GM12878 (cell line): ENCODE results near the gene GPC6. TPM values are rescaled to one million over a fixed set of nuclear protein-coding genes. Genes with fewer than 3 reads are reported as not detected.

ENCODE experiments used
- ATAC-seq: fragments of 200-7000 bp; cut with Tn5 transposase; 3 replicates; pipeline ENCODE4 v1.9.1; 2020; ENCODE audit warnings: mild to moderate bottlenecking, moderate library complexity
- BruUV-seq: library from RNA; stranded (reverse); fragments of 400-500 nt; replicated peaks from 2 replicates; lab custom pipeline; 2021; lab: Mats Ljungman, UMichigan
- CTCF ChIA-PET: fragments of 300-600 bp; sonication (Branson Sonifier 250); formaldehyde crosslinking; extraction: SDS; loops from one replicate; lab custom pipeline; 2021; ENCODE audit warnings: inconsistent platforms; lab: Yijun Ruan, JAX
- POLR2A ChIA-PET: fragments of 350-600 bp; formaldehyde crosslinking; extraction: SDS; loops from one replicate; lab custom pipeline; 2021; ENCODE audit warnings: inconsistent platforms; lab: Charles Lee
- RAD21 ChIA-PET: fragments of 300-600 bp; sonication (Branson Sonifier 250); formaldehyde crosslinking; loops from one replicate; lab custom pipeline; 2023; ENCODE audit warnings: antibody characterized with exemption; ENCODE audit not compliant: unreplicated experiment; lab: Charles Lee
- SMC1A ChIA-PET: fragments of 300-600 bp; sonication (Branson Sonifier 250); formaldehyde crosslinking; loops from one replicate; lab custom pipeline; 2023; ENCODE audit not compliant: unreplicated experiment, uncharacterized antibody; lab: Charles Lee
- DNase-seq: peaks from one replicate; pipeline ENCODE4 v3.0.0-alpha.2; 2011; ENCODE audit warnings: low read depth, low spot score
- FAIRE-seq: peaks from 3 replicates; lab custom pipeline; 2011; peaks lifted over from hg19 to GRCh38; lab: Jason Lieb, UNC
- H2AFZ ChIP-seq: 2 replicates; pipeline ENCODE4 v1.6.0; 2011; ENCODE audit warnings: low read depth, low read length, control low read depth; ENCODE audit not compliant: control insufficient read depth
- H3K27ac ChIP-seq: 2 replicates; pipeline ENCODE4 v1.5.1; 2011; ENCODE audit warnings: control low read depth; ENCODE audit not compliant: control insufficient read depth, insufficient read depth
- H3K27me3 ChIP-seq, 2 experiments: replicated peaks in 1 of 2; 2 replicates each; pipeline versions ENCODE4 v1.6.0 to v1.6.1; 2011; ENCODE audit warnings: low read length in 1 of 2; ENCODE audit not compliant: control insufficient read depth in 2 of 2, insufficient read depth in 2 of 2
- H3K36me3 ChIP-seq, 2 experiments: 2 replicates each; pipeline ENCODE4 v1.5.1; 2011; ENCODE audit warnings: low read length in 1 of 2; ENCODE audit not compliant: control insufficient read depth in 2 of 2, insufficient read depth in 2 of 2
- H3K4me1 ChIP-seq: 2 replicates; pipeline ENCODE4 v1.6.1; 2011; ENCODE audit warnings: mild to moderate bottlenecking, low read length, moderate library complexity, mixed read lengths; ENCODE audit not compliant: control insufficient read depth, insufficient read depth
- H3K4me2 ChIP-seq: 2 replicates; pipeline ENCODE4 v1.6.0; 2011; ENCODE audit warnings: control low read depth; ENCODE audit not compliant: control insufficient read depth, insufficient read depth
- H3K4me3 ChIP-seq: fragments of 200-600 bp; sonication (generic); 2 replicates; pipeline ENCODE4 v1.5.1; 2016
- H3K79me2 ChIP-seq: 2 replicates; pipeline ENCODE4 v1.6.0; 2011; ENCODE audit warnings: low read length; ENCODE audit not compliant: control insufficient read depth, insufficient read depth
- H3K9ac ChIP-seq: 2 replicates; pipeline ENCODE4 v1.8.0; 2011; ENCODE audit warnings: low read length, control low read depth, mixed read lengths; ENCODE audit not compliant: control insufficient read depth, insufficient read depth
- H3K9me3 ChIP-seq: replicated peaks from 3 replicates; pipeline ENCODE4 v1.5.1; 2011; ENCODE audit warnings: mild to moderate bottlenecking, low read length; ENCODE audit not compliant: control insufficient read depth, insufficient read depth
- H4K20me1 ChIP-seq: 2 replicates; pipeline ENCODE4 v1.6.0; 2011; ENCODE audit not compliant: control insufficient read depth, insufficient read depth
- BCL3 ChIP-seq: IDR thresholded peaks from 2 replicates; pipeline ENCODE4 v1.6.1; 2011; ENCODE audit warnings: borderline replicate concordance, low read depth, mild to moderate bottlenecking, moderate library complexity, low read length; ENCODE audit not compliant: insufficient read depth, poor library complexity, severe bottlenecking
- BMI1 ChIP-seq: fragments of 450-650 bp; IDR thresholded peaks from 2 replicates; pipeline ENCODE4 v1.6.1; 2016; ENCODE audit warnings: mild to moderate bottlenecking, moderate library complexity, borderline replicate concordance
- EED ChIP-seq: sonication (generic); IDR thresholded peaks from 2 replicates; pipeline ENCODE4 v1.6.1; 2016; ENCODE audit warnings: antibody characterized with exemption, low read depth
- ELK1 ChIP-seq: IDR thresholded peaks from 2 replicates; pipeline ENCODE4 v1.6.1; 2012; ENCODE audit warnings: low read depth, low read length, improper control_type of control experiment
- FOXM1 ChIP-seq: IDR thresholded peaks from 2 replicates; pipeline ENCODE4 v1.6.1; 2012; ENCODE audit warnings: low read depth, mild to moderate bottlenecking, inconsistent platforms, low read length, moderate library complexity
- KDM1A ChIP-seq: fragments of 200-600 bp; sonication (generic); IDR thresholded peaks from 2 replicates; pipeline ENCODE4 v1.6.1; 2016; ENCODE audit warnings: borderline replicate concordance
- MLLT1 ChIP-seq: fragments of 450-650 bp; IDR thresholded peaks from 2 replicates; pipeline ENCODE4 v1.6.1; 2016; ENCODE audit warnings: mild to moderate bottlenecking
- MTA2 ChIP-seq: fragments of 450-650 bp; IDR thresholded peaks from 2 replicates; pipeline ENCODE4 v1.6.1; 2016; ENCODE audit warnings: low read depth, mild to moderate bottlenecking, moderate library complexity
- MTA3 ChIP-seq: IDR thresholded peaks from 2 replicates; pipeline ENCODE4 v1.6.1; 2012; ENCODE audit warnings: low read length, inconsistent platforms, borderline replicate concordance
- MYC ChIP-seq: IDR thresholded peaks from 2 replicates; pipeline ENCODE4 v1.6.1; 2011; ENCODE audit warnings: mild to moderate bottlenecking, low read length, moderate library complexity, inconsistent platforms; ENCODE audit not compliant: insufficient read depth, insufficient replicate concordance, insufficient read length, severe bottlenecking
- POLR2AphosphoS2 ChIP-seq: IDR thresholded peaks from 2 replicates; pipeline ENCODE4 v1.6.1; 2011; ENCODE audit warnings: low read depth, mild to moderate bottlenecking, low read length, improper control_type of control experiment, moderate library complexity
- RAD21 ChIP-seq: IDR thresholded peaks from 2 replicates; pipeline ENCODE4 v1.6.1; 2011; ENCODE audit warnings: mild to moderate bottlenecking, low read depth, low read length, moderate library complexity; ENCODE audit not compliant: insufficient read depth
- SMARCA5 ChIP-seq: fragments of 450-650 bp; IDR thresholded peaks from 2 replicates; pipeline ENCODE4 v1.6.1; 2017; ENCODE audit warnings: mild to moderate bottlenecking
- in situ Hi-C: fragments of 300-500 bp; cut with MboI; formaldehyde crosslinking; loops from 9 replicates; pipeline ENCODE4 v1.14.3; 2018; ENCODE audit warnings: mixed read lengths
- intact Hi-C: fragments of 100-400 bp; cut with micrococcal nuclease; formaldehyde crosslinking; loops from one replicate; pipeline ENCODE4 v1.14.2; 2022; ENCODE audit not compliant: unreplicated experiment
- polyA plus RNA-seq, 11 experiments: library from polyadenylated mRNA; depleted of rRNA in 4 of 11; unstranded in 6 of 11; stranded (reverse) in 5 of 11; fragments of >200 nt; fragmentation: Nextera tagmentation in 4 of 11; fragmentation: Illumina TruSeq in 1 of 11; extraction: Ambion mirVana in 4 of 11; extraction: Trizol in 1 of 11; gene quantifications; 1 replicate in 1 of 11; 2 replicates in 10 of 11; pipeline versions ENCODE4 v1.2.1 to v1.2.3, GENCODE V29; 2011 to 2016; ENCODE audit warnings: inconsistent platforms in 2 of 11, missing spikeins in 2 of 11, low read depth in 1 of 11
- total RNA-seq, 4 experiments: library from RNA; depleted of rRNA in 3 of 4; stranded (reverse); fragments of >200 nt in 3 of 4; fragmentation: Illumina TruSeq in 1 of 4; extraction: Trizol in 1 of 4; gene quantifications; 2 replicates each; pipeline versions ENCODE4 v1.2.1 to v1.2.3, GENCODE V29; 2013 to 2021
- TF ChIP-seq, protein P1 (sequence below): fragments of 450-650 bp; IDR thresholded peaks from 2 replicates; pipeline ENCODE4 v1.6.1; 2018; ENCODE audit warnings: borderline replicate concordance, mild to moderate bottlenecking; ENCODE audit not compliant: partially characterized antibody

Gene GPC6
- total and polyA plus RNA-seq, 10 of the 15 experiments (the other 5 are each of a cell fraction or from before 2014, with no cell fraction given), result 0.03 to 0.04 (median 0.03) TPM; not detected in 7

- no peak for TF ChIP-seq ELK1
- TF ChIP-seq EED, result no peak
- no peak for TF ChIP-seq KDM1A
- TF ChIP-seq, all 136 proteins: peak for 0
These were observed 834.7 kb downstream of the GPC6 start (continued) for GRCh38 chr13:94061301-94061700.

- ChIA-PET SMC1A (no interaction called here), POLR2A (no interaction called here), RAD21 (no interaction called here)
- DNase-seq, result no peak
- BruUV-seq, result no TSS peak
- intact Hi-C loops, result no loop called here
- no peak overlapping the region for H2AFZ ChIP-seq
- H3K36me3 ChIP-seq, result no peaks in the 10 kb centered on the region
- no peaks in the 10 kb centered on the region for H3K4me1 ChIP-seq
- H3K4me3 ChIP-seq, result no peak overlapping the region
- no peaks in the 10 kb centered on the region for H4K20me1 ChIP-seq
- no peaks in the 10 kb centered on the region for H3K27me3 ChIP-seq
- no peak overlapping the region for H3K27ac ChIP-seq
- TF ChIP-seq MTA2 (no peak), POLR2AphosphoS2 (no peak), FOXM1 (no peak), BCL3 (no peak), RAD21 (no peak), MTA3 (no peak), BMI1 (no peak), SMARCA5 (no peak), MYC (no peak), MLLT1 (no peak)
- TF ChIP-seq, protein P1, sequence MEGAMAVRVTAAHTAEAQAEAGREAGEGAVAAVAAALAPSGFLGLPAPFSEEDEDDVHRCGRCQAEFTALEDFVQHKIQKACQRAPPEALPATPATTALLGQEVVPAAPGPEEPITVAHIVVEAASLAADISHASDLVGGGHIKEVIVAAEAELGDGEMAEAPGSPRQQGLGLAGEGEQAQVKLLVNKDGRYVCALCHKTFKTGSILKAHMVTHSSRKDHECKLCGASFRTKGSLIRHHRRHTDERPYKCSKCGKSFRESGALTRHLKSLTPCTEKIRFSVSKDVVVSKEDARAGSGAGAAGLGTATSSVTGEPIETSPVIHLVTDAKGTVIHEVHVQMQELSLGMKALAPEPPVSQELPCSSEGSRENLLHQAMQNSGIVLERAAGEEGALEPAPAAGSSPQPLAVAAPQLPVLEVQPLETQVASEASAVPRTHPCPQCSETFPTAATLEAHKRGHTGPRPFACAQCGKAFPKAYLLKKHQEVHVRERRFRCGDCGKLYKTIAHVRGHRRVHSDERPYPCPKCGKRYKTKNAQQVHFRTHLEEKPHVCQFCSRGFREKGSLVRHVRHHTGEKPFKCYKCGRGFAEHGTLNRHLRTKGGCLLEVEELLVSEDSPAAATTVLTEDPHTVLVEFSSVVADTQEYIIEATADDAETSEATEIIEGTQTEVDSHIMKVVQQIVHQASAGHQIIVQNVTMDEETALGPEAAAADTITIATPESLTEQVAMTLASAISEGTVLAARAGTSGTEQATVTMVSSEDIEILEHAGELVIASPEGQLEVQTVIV, result no peak
- TF ChIP-seq, all 136 proteins: peak for 0
- CTCF ChIA-PET, result no interaction called here
- H3K79me2 ChIP-seq, result no peaks in the 10 kb centered on the region
- H3K4me2 ChIP-seq, result no peak overlapping the region
- FAIRE-seq (no peak), ATAC-seq (no peak)
- no peak overlapping the region for H3K9ac ChIP-seq
- in situ Hi-C loops, result no loop called here
- no peaks in the 10 kb centered on the region for H3K9me3 ChIP-seq
These were observed 836.5 kb downstream of the GPC6 start for GRCh38 chr13:94063096-94063495.
